Adrenal gland (tissue), 5 donors: ENCODE measurements around the gene DHRS2.

Source experiments
- POLR2A ChIP-seq, 2 donors: fragments of 450-650 bp; IDR thresholded peaks; one replicate each; pipeline ENCODE4 v1.6.1; 2017; ENCODE audit warnings: antibody characterized with exemption in 2 of 2, mild to moderate bottlenecking in 2 of 2, moderate library complexity in 1 of 2
- TF ChIP-seq, protein P1 (sequence below), 6 experiments: fragments of 450-650 bp in 4 of 6; fragments of 200-600 bp in 2 of 6; sonication (generic) in 1 of 6; IDR thresholded peaks; 1 replicate in 5 of 6; 2 replicates in 1 of 6; pipeline versions ENCODE4 v1.5.1 to v1.8.0; 2016 to 2021; ENCODE audit warnings: antibody characterized with exemption in 6 of 6, mild to moderate bottlenecking in 2 of 6, moderate library complexity in 1 of 6
- donor health status: DM: no; HTN: no; CAD: no.

DNA sequence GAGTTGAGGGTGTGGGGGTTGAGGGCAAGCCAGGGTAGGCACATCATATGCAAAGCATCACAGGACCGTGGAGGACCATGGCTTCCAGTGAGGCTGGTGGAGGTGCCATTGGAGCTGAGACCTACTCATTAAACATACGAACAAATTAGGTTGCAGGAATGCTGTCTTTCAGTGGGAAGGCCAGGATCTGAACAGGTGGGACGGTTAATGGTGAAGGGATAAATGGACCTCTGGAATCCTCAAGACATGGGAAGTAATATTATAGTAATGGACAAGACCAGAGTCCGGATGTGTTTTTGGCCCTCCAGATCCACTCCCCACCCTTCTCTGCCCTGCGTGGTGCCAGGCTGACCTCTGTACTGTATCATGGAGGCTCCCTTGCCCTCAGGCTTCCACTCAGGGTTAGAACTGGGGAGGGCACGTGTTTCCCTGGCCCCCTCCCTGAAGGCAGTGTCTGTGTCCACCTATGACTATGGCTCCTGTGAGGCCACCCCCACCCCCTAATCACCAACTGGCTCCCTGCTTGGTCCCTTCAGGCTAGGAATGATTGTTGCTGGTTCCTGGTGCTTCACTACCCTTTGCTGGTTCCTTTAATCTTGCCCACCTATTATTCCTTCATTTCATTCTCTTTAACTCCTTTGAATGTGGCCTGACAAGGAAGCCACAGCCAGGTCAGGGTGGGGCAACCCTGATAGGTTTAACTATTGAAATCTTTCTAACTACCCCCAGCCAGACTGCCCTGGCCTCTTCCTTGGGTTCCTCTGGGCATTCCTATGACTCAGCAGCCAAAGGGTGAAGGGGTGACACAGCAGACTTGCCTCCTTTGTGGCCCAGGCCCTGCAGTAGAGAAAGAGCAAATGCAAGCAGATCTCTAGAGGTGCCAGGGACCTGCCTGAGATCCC is 10.7 kb downstream of the DHRS2 start:
- TF ChIP-seq, protein P1, sequence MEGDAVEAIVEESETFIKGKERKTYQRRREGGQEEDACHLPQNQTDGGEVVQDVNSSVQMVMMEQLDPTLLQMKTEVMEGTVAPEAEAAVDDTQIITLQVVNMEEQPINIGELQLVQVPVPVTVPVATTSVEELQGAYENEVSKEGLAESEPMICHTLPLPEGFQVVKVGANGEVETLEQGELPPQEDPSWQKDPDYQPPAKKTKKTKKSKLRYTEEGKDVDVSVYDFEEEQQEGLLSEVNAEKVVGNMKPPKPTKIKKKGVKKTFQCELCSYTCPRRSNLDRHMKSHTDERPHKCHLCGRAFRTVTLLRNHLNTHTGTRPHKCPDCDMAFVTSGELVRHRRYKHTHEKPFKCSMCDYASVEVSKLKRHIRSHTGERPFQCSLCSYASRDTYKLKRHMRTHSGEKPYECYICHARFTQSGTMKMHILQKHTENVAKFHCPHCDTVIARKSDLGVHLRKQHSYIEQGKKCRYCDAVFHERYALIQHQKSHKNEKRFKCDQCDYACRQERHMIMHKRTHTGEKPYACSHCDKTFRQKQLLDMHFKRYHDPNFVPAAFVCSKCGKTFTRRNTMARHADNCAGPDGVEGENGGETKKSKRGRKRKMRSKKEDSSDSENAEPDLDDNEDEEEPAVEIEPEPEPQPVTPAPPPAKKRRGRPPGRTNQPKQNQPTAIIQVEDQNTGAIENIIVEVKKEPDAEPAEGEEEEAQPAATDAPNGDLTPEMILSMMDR (IDR thresholded peaks at IDR 0.05) = no peak
- no peak for TF ChIP-seq POLR2A (IDR thresholded peaks at IDR 0.05)
